HepG2 (cell line): ENCODE results near the gene FAP. TPM values are rescaled to one million over a fixed set of nuclear protein-coding genes. Genes with fewer than 3 reads are reported as not detected.

Experiments used
- ATAC-seq: fragments of 200-7000 bp; cut with Tn5 transposase; 3 replicates; pipeline ENCODE4 v1.9.1; 2020; ENCODE audit warnings: mild to moderate bottlenecking, moderate library complexity
- BruUV-seq: library from RNA; stranded (reverse); fragments of 400-500 nt; replicated peaks from 2 replicates; lab custom pipeline; 2021; lab: Mats Ljungman, UMichigan
- CTCF ChIA-PET: fragments of 300-600 bp; formaldehyde crosslinking; extraction: SDS; loops from one replicate; lab custom pipeline; 2021; ENCODE audit warnings: low total read pairs, inconsistent platforms, low intra/inter-chr PET ratio; lab: Yijun Ruan, JAX
- POLR2A ChIA-PET: fragments of 350-600 bp; sonication (Branson Sonifier 250); formaldehyde crosslinking; loops from one replicate; lab custom pipeline; 2020; ENCODE audit warnings: antibody characterized with exemption, inconsistent platforms; lab: Yijun Ruan, JAX
- DNase-seq: peaks from one replicate; pipeline ENCODE4 v3.0.0-alpha.2; 2015; ENCODE audit warnings: low spot score
- FAIRE-seq: peaks from 3 replicates; lab custom pipeline; 2011; peaks lifted over from hg19 to GRCh38; lab: Jason Lieb, UNC
- H2AFZ ChIP-seq: one replicate; pipeline ENCODE4 v1.6.1; 2011; ENCODE audit warnings: low read length, inconsistent platforms
- H3K27ac ChIP-seq: fragments of 300-600 bp; 3 replicates; pipeline ENCODE4 v1.8.0; 2011; ENCODE audit warnings: mixed run types, mild to moderate bottlenecking, mixed read lengths, low read length, inconsistent platforms; ENCODE audit not compliant: insufficient read depth; ENCODE audit errors: extremely low read length
- H3K27me3 ChIP-seq, 2 experiments: fragments of 200-600 bp in 1 of 2; 2 replicates in 1 of 2; 3 replicates in 1 of 2; pipeline versions ENCODE4 v1.6.0 to v1.8.0; 2011; ENCODE audit warnings: low read length in 2 of 2, mild to moderate bottlenecking in 2 of 2, moderate library complexity in 2 of 2, inconsistent platforms in 1 of 2; ENCODE audit not compliant: insufficient read depth in 2 of 2, control insufficient read depth in 1 of 2
- H3K36me3 ChIP-seq, 2 experiments: fragments of 200-600 bp in 1 of 2; replicated peaks in 1 of 2; 2 replicates in 1 of 2; 3 replicates in 1 of 2; pipeline versions ENCODE4 v1.5.1 to v1.8.0; 2011; ENCODE audit warnings: low read length in 2 of 2, inconsistent platforms in 1 of 2; ENCODE audit not compliant: insufficient read depth in 2 of 2, control insufficient read depth in 1 of 2
- H3K4me1 ChIP-seq: 2 replicates; pipeline ENCODE4 v1.5.1; 2012; ENCODE audit warnings: low read length, inconsistent platforms; ENCODE audit not compliant: insufficient read depth
- H3K4me2 ChIP-seq: 2 replicates; pipeline ENCODE4 v1.6.0; 2011; ENCODE audit warnings: low read depth, low read length, inconsistent platforms
- H3K4me3 ChIP-seq, 3 experiments: fragments of 200-600 bp in 1 of 3; sonication (generic), shearing (Covaris generic) in 1 of 3; replicated peaks in 1 of 3; 2 replicates each; pipeline ENCODE4 v1.5.1; 2011 to 2016; ENCODE audit warnings: low read length in 3 of 3, inconsistent platforms in 2 of 3, low read depth in 2 of 3, mild to moderate bottlenecking in 2 of 3, control low read depth in 1 of 3, mixed read lengths in 1 of 3; ENCODE audit not compliant: insufficient read depth in 1 of 3
- H3K79me2 ChIP-seq: one replicate; pipeline ENCODE4 v1.6.1; 2011; ENCODE audit warnings: low read length, inconsistent platforms; ENCODE audit not compliant: insufficient read depth
- H3K9ac ChIP-seq: 2 replicates; pipeline ENCODE4 v1.6.0; 2011; ENCODE audit warnings: mild to moderate bottlenecking, low read depth, low read length, inconsistent platforms; ENCODE audit not compliant: insufficient read depth
- H3K9me3 ChIP-seq: 2 replicates; pipeline ENCODE4 v1.5.1; 2012; ENCODE audit warnings: mild to moderate bottlenecking, low read length
- H4K20me1 ChIP-seq: 2 replicates; pipeline ENCODE4 v1.6.0; 2011; ENCODE audit warnings: inconsistent platforms, mild to moderate bottlenecking, low read length, moderate library complexity; ENCODE audit not compliant: insufficient read depth
- ATF6 ChIP-seq: sonication (generic); formaldehyde crosslinking; conservative IDR thresholded peaks from 2 replicates; pipeline ENCODE4 v1.4.0; 2020; ENCODE audit warnings: missing genetic modification reagents
- DDIT3 ChIP-seq: sonication (generic); formaldehyde crosslinking; IDR thresholded peaks from 2 replicates; pipeline ENCODE4 v1.4.0; 2020; ENCODE audit warnings: mild to moderate bottlenecking, missing genetic modification reagents
- LCORL ChIP-seq, 2 experiments: fragments of 450-650 bp in 1 of 2; sonication (generic) in 1 of 2; formaldehyde crosslinking in 1 of 2; IDR thresholded peaks; 2 replicates each; pipeline versions ENCODE4 v1.5.0 to v1.6.1; 2017 to 2020; ENCODE audit warnings: antibody characterized with exemption in 1 of 2, missing genetic modification reagents in 1 of 2
- TSC22D2 ChIP-seq: sonication (generic); formaldehyde crosslinking; IDR thresholded peaks from 2 replicates; pipeline ENCODE4 v1.5.1; 2020; ENCODE audit warnings: missing genetic modification reagents, mild to moderate bottlenecking, borderline replicate concordance
- ZC3H4 ChIP-seq: sonication (generic); formaldehyde crosslinking; IDR thresholded peaks from 2 replicates; pipeline ENCODE4 v1.4.0; 2020; ENCODE audit warnings: missing genetic modification reagents, borderline replicate concordance
- ZNF574 ChIP-seq: sonication (generic); formaldehyde crosslinking; IDR thresholded peaks from 2 replicates; pipeline ENCODE4 v1.4.0; 2020; ENCODE audit warnings: missing genetic modification reagents
- ZNF850 ChIP-seq: sonication (generic); formaldehyde crosslinking; conservative IDR thresholded peaks from 2 replicates; pipeline ENCODE4 v1.9.0; 2021; ENCODE audit warnings: mild to moderate bottlenecking, missing genetic modification reagents
- WGBS: methylation state at CpG from one replicate; pipeline ENCODE4 v1.1.6; 2017; ENCODE audit warnings: low lambda C conversion rate; 5-methylcytosine and 5-hydroxymethylcytosine counted together
- in situ Hi-C: cut with HindIII; loops from 2 replicates; pipeline ENCODE4 v1.10.0; 2017; ENCODE audit warnings: low pct_unique_long_range_greater_than_20kb; ENCODE audit not compliant: extremely low pct_ligation_motif_present
- intact Hi-C: fragments of 100-400 bp; cut with micrococcal nuclease; formaldehyde crosslinking; loops from one replicate; pipeline ENCODE4 v1.10.0; 2022; ENCODE audit not compliant: unreplicated experiment
- polyA plus RNA-seq, 8 experiments: library from polyadenylated mRNA; depleted of rRNA in 3 of 8; stranded (reverse) in 7 of 8; unstranded in 1 of 8; fragments of >200 nt; fragmentation: Illumina TruSeq in 4 of 8; extraction: Trizol in 4 of 8; gene quantifications; 2 replicates each; pipeline versions ENCODE4 v1.2.1 to v1.2.3, GENCODE V29; 2011 to 2016; ENCODE audit warnings: low read depth in 4 of 8, missing spikeins in 1 of 8, mixed read lengths in 1 of 8; ENCODE audit not compliant: insufficient read depth in 1 of 8
- total RNA-seq, 5 experiments: library from RNA; depleted of rRNA; stranded (reverse); fragments of >200 nt; fragmentation: Illumina TruSeq; extraction: Trizol; gene quantifications; 2 replicates each; pipeline ENCODE4 v1.2.3, GENCODE V29; 2016; ENCODE audit warnings: low read depth in 1 of 5

Gene FAP
- total and polyA plus RNA-seq, 2 of the 13 experiments (the other 11 are each of a cell fraction or from before 2014, with no cell fraction given) = not detected

- no peak overlapping the region for H2AFZ ChIP-seq
- CTCF ChIA-PET = no interaction called here
- no peaks in the 10 kb centered on the region for H4K20me1 ChIP-seq
- intact Hi-C loops (no loop called here), in situ Hi-C loops (no loop called here)
- no peaks in the 10 kb centered on the region for H3K79me2 ChIP-seq
- POLR2A ChIA-PET = no interaction called here
- H3K36me3 ChIP-seq = no peaks in the 10 kb centered on the region
- no peak for TF ChIP-seq TSC22D2 (CRISPR knock-in tag)
- no peak for TF ChIP-seq ZC3H4 (CRISPR knock-in tag)
- TF ChIP-seq ATF6 = no peak
- TF ChIP-seq, all 625 proteins: peak for 0
- H3K4me1 ChIP-seq = no peaks in the 10 kb centered on the region
- H3K4me2 ChIP-seq = no peak overlapping the region
- FAIRE-seq (no peak), ATAC-seq (no peak), DNase-seq (no peak)
- no TSS peak for BruUV-seq
- peaks cover 1 to 9% of the 10 kb centered on the region in 2 experiments; a peak in 3 of 5 replicates for H3K27me3 ChIP-seq
- 42% methylated on average over 3 of the region's 3 CpGs for WGBS
- H3K27ac ChIP-seq = no peak overlapping the region
- no peak overlapping the region for H3K9ac ChIP-seq
- no peak overlapping the region for H3K4me3 ChIP-seq
- H3K9me3 ChIP-seq = no peaks in the 10 kb centered on the region
These were observed 31.5 kb downstream of the FAP start for GRCh38 chr2:162211732-162212131.

GRCh38 chr2:162210385-162210784 lies 32.9 kb downstream of the FAP start:
- FAIRE-seq = no peak
- no peak for DNase-seq
- Histone ChIP-seq H3K9me3 (no peaks in the 10 kb centered on the region), H3K27ac (no peak overlapping the region), H2AFZ (no peak overlapping the region), H3K4me2 (no peak overlapping the region), H3K4me1 (no peaks in the 10 kb centered on the region), H4K20me1 (no peaks in the 10 kb centered on the region), H3K79me2 (no peaks in the 10 kb centered on the region), H3K4me3 (no peak overlapping the region)
- POLR2A ChIA-PET = no interaction called here
- in situ Hi-C loops = no loop called here
- intact Hi-C loops = no loop called here
- no peak for ATAC-seq
- no TSS peak for BruUV-seq
- TF ChIP-seq ZNF574 (CRISPR knock-in tag) (no peak), DDIT3 (CRISPR knock-in tag) (no peak), ZNF850 (no peak), LCORL (IDR thresholded peaks at IDR 0.05) (no peak), LCORL (CRISPR knock-in tag; IDR thresholded peaks at IDR 0.05) (no peak)
- TF ChIP-seq, all 625 proteins: peak for 0
- peaks cover 1 to 10% of the 10 kb centered on the region in 2 experiments; a peak in 2 of 5 replicates for H3K27me3 ChIP-seq
- CTCF ChIA-PET = no interaction called here
- H3K9ac ChIP-seq = no peak overlapping the region
- no peaks in the 10 kb centered on the region for H3K36me3 ChIP-seq
